Activated T-cell treated with anti-CD3 and anti-CD28 coated beads for 1 hour (primary cell): Measurements from ENCODE around the gene RBM39.

ENCODE experiments used
- DNase-seq: peaks from one replicate; pipeline ENCODE4 v3.0.0-alpha.2; 2020; ENCODE audit warnings: low read depth

The RBM39 gene

GRCh38 chr20:35674921-35675320 is 67.1 kb downstream of the RBM39 start:
- no peak for DNase-seq

GRCh38 chr20:35673884-35674283 is 68.2 kb downstream of the RBM39 start:
- DNase-seq: no peak

- no peak for DNase-seq
Measured at GRCh38 chr20:35669681-35670080, 72.4 kb downstream of the RBM39 start.

- no peak for DNase-seq
Measured at GRCh38 chr20:35669221-35669620, 72.8 kb downstream of the RBM39 start.

GRCh38 chr20:35665949-35666288 is 76.1 kb downstream of the RBM39 start:
- no peak for DNase-seq

GRCh38 chr20:35664466-35665206 is 77.4 kb downstream of the RBM39 start, which contains the start of the genes CPNE1 and RBM12:
TSS of gene CPNE1 (minus strand) at chr20:35664900. CDS start at chr20:35632923, 31,977 bp downstream.
TSS of gene RBM12 (minus strand) at chr20:35664900. CDS start at chr20:35655322, 9,578 bp downstream.
- DNase-seq: peak; percentile 86

GRCh38 chr20:35663516-35664465 is 78.3 kb downstream of the RBM39 start:
- DNase-seq: peak; percentile 43

- no peak for DNase-seq
Measured at GRCh38 chr20:35662551-35662950, 79.5 kb downstream of the RBM39 start.

- DNase-seq: no peak
Measured at GRCh38 chr20:35661908-35662307, 80.2 kb downstream of the RBM39 start.

- no peak for DNase-seq
Measured at GRCh38 chr20:35661053-35661452, 81.0 kb downstream of the RBM39 start.

GRCh38 chr20:35660122-35660937 is 81.7 kb downstream of the RBM39 start:
- no peak for DNase-seq

GRCh38 chr20:35657271-35657670 is 84.8 kb downstream of the RBM39 start:
- no peak for DNase-seq

GRCh38 chr20:35654415-35654814 is 87.6 kb downstream of the RBM39 start:
- no peak for DNase-seq

- no peak for DNase-seq
Measured at GRCh38 chr20:35653893-35654292, 88.2 kb downstream of the RBM39 start.
